ENCODE results near the gene C17orf107. TPM values are rescaled to one million over a fixed set of nuclear protein-coding genes. Genes with fewer than 3 reads are reported as not detected.

The C17orf107 gene
- 7.4 and 9.1 TPM in 2 replicates for total RNA-seq
- 8.8 and 14.1 TPM in 2 replicates for polyA plus RNA-seq

DNA sequence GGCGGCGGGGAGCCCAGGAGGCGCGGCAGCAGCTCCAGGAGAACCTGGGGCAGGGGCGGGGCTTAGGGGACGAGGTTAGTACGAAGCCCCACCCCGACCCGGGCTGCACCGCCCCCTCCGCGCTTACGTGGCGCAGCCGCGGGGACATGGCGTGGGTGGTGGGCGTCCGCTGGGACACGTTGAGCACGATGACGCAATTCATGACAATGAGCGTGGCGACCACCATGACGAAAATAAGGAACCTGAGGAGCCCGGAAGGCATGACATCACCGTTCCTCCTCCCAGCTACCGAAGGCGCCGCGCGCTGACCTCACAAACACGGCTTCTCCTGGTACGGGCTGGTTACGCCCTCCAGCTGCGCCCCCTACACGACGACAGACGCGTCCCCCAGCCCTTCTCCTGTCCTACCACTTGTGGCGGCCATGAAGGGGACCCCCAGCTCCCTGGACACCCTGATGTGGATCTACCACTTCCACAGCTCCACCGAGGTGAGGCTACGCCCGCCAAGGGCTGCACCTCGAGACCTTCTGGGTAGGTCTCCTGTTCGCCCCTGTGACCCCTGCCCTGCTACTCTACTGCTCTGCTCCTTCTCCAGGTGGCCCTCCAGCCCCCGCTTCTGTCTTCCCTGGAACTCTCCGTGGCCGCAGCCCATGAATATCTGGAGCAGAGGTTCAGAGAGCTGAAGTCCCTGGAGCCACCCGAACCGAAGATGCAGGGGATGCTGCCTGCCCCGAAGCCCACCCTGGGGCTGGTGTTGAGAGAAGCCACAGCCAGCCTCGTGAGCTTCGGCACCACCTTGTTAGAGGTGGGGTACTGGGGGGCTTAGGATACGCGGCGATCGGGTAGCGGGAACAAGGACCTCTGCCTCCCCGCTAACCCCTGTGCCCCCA, at the start of gene C17orf107:
TSS of gene C17orf107 (plus strand) at position 196 of the 890 bp plus-strand sequence. CDS start at position 423, 227 bp downstream.
- Histone ChIP-seq H3K4me2 (peak within 1 kb of the TSS; percentile 95), H3K27me3 (no peaks in the 10 kb centered on the region), H4K20me1 (ENCODE audit: insufficient read depth, poor library complexity, severe bottlenecking) (no peaks in the 10 kb centered on the region), H3K79me2 (no peaks in the 10 kb centered on the region), H3K9me2 (replicated peaks; ENCODE audit: insufficient read depth) (no peaks in the 10 kb centered on the region), H3K4me1 (ENCODE audit: insufficient read depth) (peaks cover 7% of the 10 kb centered on the region), H3K36me3 (replicated peaks; ENCODE audit: insufficient read depth, low read depth) (no peaks in the 10 kb centered on the region), H3K9me3 (ENCODE audit: low read depth) (no peaks in the 10 kb centered on the region), H2AFZ (peak within 1 kb of the TSS; percentile 87), H3K27ac (peak within 1 kb of the TSS; percentile 47), H3K4me3 (peak within 1 kb of the TSS; percentile 70)
- TF ChIP-seq, protein P1, sequence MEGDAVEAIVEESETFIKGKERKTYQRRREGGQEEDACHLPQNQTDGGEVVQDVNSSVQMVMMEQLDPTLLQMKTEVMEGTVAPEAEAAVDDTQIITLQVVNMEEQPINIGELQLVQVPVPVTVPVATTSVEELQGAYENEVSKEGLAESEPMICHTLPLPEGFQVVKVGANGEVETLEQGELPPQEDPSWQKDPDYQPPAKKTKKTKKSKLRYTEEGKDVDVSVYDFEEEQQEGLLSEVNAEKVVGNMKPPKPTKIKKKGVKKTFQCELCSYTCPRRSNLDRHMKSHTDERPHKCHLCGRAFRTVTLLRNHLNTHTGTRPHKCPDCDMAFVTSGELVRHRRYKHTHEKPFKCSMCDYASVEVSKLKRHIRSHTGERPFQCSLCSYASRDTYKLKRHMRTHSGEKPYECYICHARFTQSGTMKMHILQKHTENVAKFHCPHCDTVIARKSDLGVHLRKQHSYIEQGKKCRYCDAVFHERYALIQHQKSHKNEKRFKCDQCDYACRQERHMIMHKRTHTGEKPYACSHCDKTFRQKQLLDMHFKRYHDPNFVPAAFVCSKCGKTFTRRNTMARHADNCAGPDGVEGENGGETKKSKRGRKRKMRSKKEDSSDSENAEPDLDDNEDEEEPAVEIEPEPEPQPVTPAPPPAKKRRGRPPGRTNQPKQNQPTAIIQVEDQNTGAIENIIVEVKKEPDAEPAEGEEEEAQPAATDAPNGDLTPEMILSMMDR (IDR thresholded peaks at IDR 0.05; ENCODE audit: poor library complexity), result no peak
- TF ChIP-seq EZH2phosphoT487 (IDR thresholded peaks at IDR 0.05; ENCODE audit: low read depth, severe bottlenecking, unreplicated experiment) (no peak), EZH2 (IDR thresholded peaks at IDR 0.05; ENCODE audit: borderline replicate concordance) (no peak)
- peak; percentile 94 for DNase-seq (ENCODE audit: low spot score)
- 28% methylated on average over 40 of the region's 60 CpGs for WGBS (ENCODE audit: low lambda C conversion rate, missing lambda C conversion rate)

DNA sequence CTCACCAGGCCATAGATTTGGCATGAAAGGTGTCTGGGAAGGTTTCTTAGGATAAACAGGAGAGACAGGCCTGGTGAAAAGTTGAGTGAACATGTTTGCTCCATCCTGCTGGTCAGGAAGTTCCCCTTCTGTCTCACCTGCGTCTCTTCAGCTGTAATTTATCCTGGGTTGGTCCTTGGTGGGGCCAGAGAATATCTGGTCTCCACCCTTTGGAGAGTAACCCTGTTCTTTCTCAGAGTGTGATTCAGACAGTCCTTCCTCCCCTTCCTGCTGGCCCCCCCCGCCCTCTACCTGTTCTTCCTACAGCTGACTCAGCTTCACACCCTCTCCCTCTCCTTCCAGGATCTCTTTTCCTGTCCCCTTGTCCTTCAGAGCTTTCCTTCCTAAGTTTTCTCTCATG, 49.1 kb upstream of the C17orf107 start:
- Histone ChIP-seq H3K4me1 (ENCODE audit: insufficient read depth) (peaks cover 38% of the 10 kb centered on the region), H3K9me3 (ENCODE audit: low read depth) (no peaks in the 10 kb centered on the region), H2AFZ (no peak overlapping the region), H4K20me1 (ENCODE audit: insufficient read depth, poor library complexity, severe bottlenecking) (peaks cover 26% of the 10 kb centered on the region), H3K36me3 (replicated peaks; ENCODE audit: insufficient read depth, low read depth) (no peaks in the 10 kb centered on the region), H3K79me2 (peaks cover 74% of the 10 kb centered on the region), H3K4me3 (no peak overlapping the region), H3K27ac (peak overlapping the region; percentile 81), H3K9me2 (replicated peaks; ENCODE audit: insufficient read depth) (no peaks in the 10 kb centered on the region), H3K27me3 (no peaks in the 10 kb centered on the region), H3K4me2 (no peak overlapping the region)
- TF ChIP-seq EZH2 (IDR thresholded peaks at IDR 0.05; ENCODE audit: borderline replicate concordance) (no peak), EZH2phosphoT487 (IDR thresholded peaks at IDR 0.05; ENCODE audit: low read depth, severe bottlenecking, unreplicated experiment) (no peak)
- TF ChIP-seq, protein P1 (IDR thresholded peaks at IDR 0.05; ENCODE audit: poor library complexity), result no peak
- DNase-seq (ENCODE audit: low spot score), result peak; percentile 39
- WGBS (ENCODE audit: low lambda C conversion rate, missing lambda C conversion rate), result 73% methylated on average over 2 of the region's 2 CpGs

DNA sequence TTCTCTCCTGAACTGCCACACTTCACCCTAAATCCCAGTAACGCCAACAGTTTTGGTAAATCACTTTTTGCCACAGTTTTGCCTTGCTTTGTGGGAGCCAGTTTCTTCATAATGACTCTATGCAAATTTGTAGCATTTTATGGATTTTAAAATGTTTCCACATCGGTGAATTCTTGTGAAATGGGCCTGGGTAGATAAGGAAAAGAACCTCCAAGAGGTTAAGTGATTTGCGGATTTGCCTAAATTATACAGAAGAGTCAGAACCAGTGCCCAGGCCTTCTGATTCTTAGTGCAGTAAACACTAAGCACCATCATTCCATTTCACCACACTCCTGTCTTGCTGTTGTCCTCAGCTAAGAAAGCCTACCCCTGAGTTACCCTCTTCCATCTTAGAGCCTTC, 48.3 kb upstream of the C17orf107 start:
- Histone ChIP-seq H3K4me2 (peak overlapping the region; percentile 1), H4K20me1 (ENCODE audit: insufficient read depth, poor library complexity, severe bottlenecking) (peaks cover 17% of the 10 kb centered on the region)
- WGBS (ENCODE audit: low lambda C conversion rate, missing lambda C conversion rate), result 73% methylated on average over 3 of the region's 3 CpGs

More for the DNA sequence above, 48.3 kb upstream of the C17orf107 start:
- peaks cover 69% of the 10 kb centered on the region for H3K79me2 ChIP-seq
- H3K4me3 ChIP-seq, result no peak overlapping the region
- no peaks in the 10 kb centered on the region for H3K36me3 ChIP-seq (replicated peaks; ENCODE audit: insufficient read depth, low read depth)
- peak overlapping the region; percentile 81 for H3K27ac ChIP-seq
- H3K4me1 ChIP-seq (ENCODE audit: insufficient read depth), result peaks cover 38% of the 10 kb centered on the region
- H3K9me2 ChIP-seq (replicated peaks; ENCODE audit: insufficient read depth), result no peaks in the 10 kb centered on the region
- no peak for TF ChIP-seq EZH2 (IDR thresholded peaks at IDR 0.05; ENCODE audit: borderline replicate concordance)
- no peak for TF ChIP-seq EZH2phosphoT487 (IDR thresholded peaks at IDR 0.05; ENCODE audit: low read depth, severe bottlenecking, unreplicated experiment)
- TF ChIP-seq, protein P1 (IDR thresholded peaks at IDR 0.05; ENCODE audit: poor library complexity), result no peak
- H2AFZ ChIP-seq, result no peak overlapping the region
- DNase-seq (ENCODE audit: low spot score), result no peak
- H3K27me3 ChIP-seq, result no peaks in the 10 kb centered on the region
- H3K9me3 ChIP-seq (ENCODE audit: low read depth), result no peaks in the 10 kb centered on the region

Data from hepatocyte (in vitro differentiated cells).